K562 (cell line): ENCODE data around the gene TAS1R3. TPM values are rescaled to one million over a fixed set of nuclear protein-coding genes. Genes with fewer than 3 reads are reported as not detected.

Source experiments
- FOXM1 ChIP-seq, 2 experiments: fragments of 450-650 bp in 1 of 2; sonication (generic) in 1 of 2; formaldehyde crosslinking in 1 of 2; IDR thresholded peaks; 2 replicates each; pipeline versions ENCODE4 v1.6.1 to v1.9.0; 2017 to 2022; ENCODE audit warnings: low read depth in 2 of 2, mild to moderate bottlenecking in 2 of 2, missing genetic modification reagents in 1 of 2, moderate library complexity in 1 of 2
- MYNN ChIP-seq, 2 experiments: sonication (generic); formaldehyde crosslinking in 1 of 2; IDR thresholded peaks; 2 replicates each; pipeline versions ENCODE4 v1.5.0 to v1.6.1; 2016 to 2020; ENCODE audit warnings: antibody characterized with exemption in 1 of 2, missing genetic modification reagents in 1 of 2
- POLR2B ChIP-seq: fragments of 450-650 bp; IDR thresholded peaks from 2 replicates; pipeline ENCODE4 v1.6.1; 2018; ENCODE audit warnings: low read depth; ENCODE audit not compliant: partially characterized antibody
- POLR3A ChIP-seq: IDR thresholded peaks from 2 replicates; pipeline ENCODE4 v1.6.1; 2011; ENCODE audit warnings: borderline replicate concordance, mild to moderate bottlenecking, moderate library complexity; ENCODE audit not compliant: insufficient read length, insufficient read depth; ENCODE audit errors: extremely low read depth
- SIN3B ChIP-seq: fragments of 450-650 bp; IDR thresholded peaks from 2 replicates; pipeline ENCODE4 v1.6.1; 2017; ENCODE audit warnings: low read depth, mild to moderate bottlenecking, moderate library complexity
- SRSF1 ChIP-seq: fragments of 200-400 bp; formaldehyde crosslinking; IDR thresholded peaks from 2 replicates; pipeline ENCODE4 v1.6.1; 2017; ENCODE audit warnings: mild to moderate bottlenecking, low read depth, low read length, moderate library complexity
- U2AF2 ChIP-seq: fragments of 200-400 bp; formaldehyde crosslinking; optimal IDR thresholded peaks from 2 replicates; pipeline ENCODE3; 2017; ENCODE audit warnings: low read depth, mild to moderate bottlenecking, low read length
- ZNF707 ChIP-seq: fragments of 250-450 bp; sonication (Bioruptor Pico); conservative IDR thresholded peaks from 2 replicates; pipeline ENCODE4 v1.8.0; 2022; ENCODE audit warnings: inconsistent platforms, mild to moderate bottlenecking, moderate library complexity
- polyA plus RNA-seq, 8 experiments: library from polyadenylated mRNA; depleted of rRNA in 4 of 8; stranded (reverse) in 5 of 8; unstranded in 3 of 8; fragments of >200 nt; fragmentation: Nextera tagmentation in 2 of 8; fragmentation: Illumina TruSeq in 1 of 8; extraction: Ambion mirVana in 2 of 8; extraction: Trizol in 1 of 8; gene quantifications; 2 replicates each; pipeline versions ENCODE4 v1.2.1 to v1.2.3, GENCODE V29; 2011 to 2014; ENCODE audit warnings: inconsistent platforms in 1 of 8, missing spikeins in 1 of 8
- total RNA-seq, 7 experiments: library from RNA; depleted of rRNA in 6 of 7; stranded (reverse); fragments of >200 nt in 6 of 7; fragmentation: Illumina TruSeq in 2 of 7; extraction: Trizol in 2 of 7; gene quantifications; 2 replicates each; pipeline versions ENCODE4 v1.2.1 to v1.2.3, GENCODE V29; 2011 to 2021; ENCODE audit warnings: low replicate concordance in 1 of 7
- TF ChIP-seq, protein P1 (sequence below): fragments of 450-650 bp; IDR thresholded peaks from 2 replicates; pipeline ENCODE4 v1.6.1; 2016; ENCODE audit warnings: low read depth
- TF ChIP-seq, protein P2 (sequence below): conservative IDR thresholded peaks from 2 replicates; pipeline ENCODE4 v1.6.1; 2011; ENCODE audit warnings: low read depth, mild to moderate bottlenecking, low read length; ENCODE audit not compliant: control insufficient read depth

The TAS1R3 gene
- total and polyA plus RNA-seq, 9 of the 15 experiments (the other 6 are each of a cell fraction or from before 2014, with no cell fraction given), result 0.07 to 0.13 TPM; not detected in 7

DNA sequence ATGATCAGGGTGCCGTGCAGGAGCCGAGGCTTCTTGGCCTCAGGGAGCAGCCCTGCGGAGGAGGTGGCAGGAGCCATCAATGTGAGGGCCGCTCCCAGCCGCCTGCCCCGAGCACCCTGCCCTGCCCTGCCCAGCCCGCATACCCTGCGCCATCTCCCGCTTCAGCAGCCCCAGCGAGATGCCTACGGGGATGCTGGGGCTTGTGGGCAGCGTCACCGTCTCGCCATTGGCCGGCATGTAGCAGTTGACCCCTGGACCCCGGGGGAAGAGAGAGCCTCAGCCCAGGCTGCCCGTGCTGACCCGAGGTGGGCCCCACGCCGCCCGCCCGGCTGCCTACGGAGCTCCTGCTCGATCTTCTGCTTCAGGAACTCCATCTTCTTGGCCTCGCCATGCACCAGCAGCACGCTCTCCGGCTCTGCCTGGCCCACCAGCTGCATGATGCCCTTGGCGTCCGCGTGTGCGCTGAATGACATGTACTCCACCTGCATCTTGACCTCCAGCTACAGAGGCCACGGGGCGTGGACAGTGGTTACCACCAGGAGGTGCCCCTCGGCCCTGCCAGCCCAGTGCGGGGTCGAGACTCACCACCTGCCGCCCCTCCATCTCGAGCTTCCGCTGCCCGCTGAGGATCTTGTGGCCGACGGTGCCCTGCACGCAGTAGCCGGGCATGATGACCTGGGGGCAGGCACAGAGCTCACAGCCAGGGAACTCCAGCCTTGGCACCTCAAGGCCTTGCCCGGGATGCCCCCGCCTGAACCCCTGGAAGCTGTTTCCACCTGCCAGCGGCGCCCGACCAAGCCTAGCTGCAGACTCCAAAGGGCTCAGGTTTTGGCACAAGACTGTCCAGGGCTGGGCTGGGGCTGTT is 18.4 kb upstream of the TAS1R3 start (continued):
- TF ChIP-seq ZNF707 (CRISPR knock-in tag) (no peak), POLR2B (peak; percentile 30), SIN3B (no peak), U2AF2 (no peak), POLR3A (no peak), SRSF1 (no peak), MYNN (IDR thresholded peaks at IDR 0.05) (0 out of 2 replicates have a peak, but pooled peaks have one; percentile 13), MYNN (CRISPR knock-in tag; IDR thresholded peaks at IDR 0.05) (no peak), FOXM1 (IDR thresholded peaks at IDR 0.05; ENCODE audit: low read depth) (no peak), FOXM1 (CRISPR knock-in tag; IDR thresholded peaks at IDR 0.05; ENCODE audit: low read depth) (0 out of 2 replicates have a peak, but pooled peaks have one; percentile 23)
- TF ChIP-seq, protein P1, sequence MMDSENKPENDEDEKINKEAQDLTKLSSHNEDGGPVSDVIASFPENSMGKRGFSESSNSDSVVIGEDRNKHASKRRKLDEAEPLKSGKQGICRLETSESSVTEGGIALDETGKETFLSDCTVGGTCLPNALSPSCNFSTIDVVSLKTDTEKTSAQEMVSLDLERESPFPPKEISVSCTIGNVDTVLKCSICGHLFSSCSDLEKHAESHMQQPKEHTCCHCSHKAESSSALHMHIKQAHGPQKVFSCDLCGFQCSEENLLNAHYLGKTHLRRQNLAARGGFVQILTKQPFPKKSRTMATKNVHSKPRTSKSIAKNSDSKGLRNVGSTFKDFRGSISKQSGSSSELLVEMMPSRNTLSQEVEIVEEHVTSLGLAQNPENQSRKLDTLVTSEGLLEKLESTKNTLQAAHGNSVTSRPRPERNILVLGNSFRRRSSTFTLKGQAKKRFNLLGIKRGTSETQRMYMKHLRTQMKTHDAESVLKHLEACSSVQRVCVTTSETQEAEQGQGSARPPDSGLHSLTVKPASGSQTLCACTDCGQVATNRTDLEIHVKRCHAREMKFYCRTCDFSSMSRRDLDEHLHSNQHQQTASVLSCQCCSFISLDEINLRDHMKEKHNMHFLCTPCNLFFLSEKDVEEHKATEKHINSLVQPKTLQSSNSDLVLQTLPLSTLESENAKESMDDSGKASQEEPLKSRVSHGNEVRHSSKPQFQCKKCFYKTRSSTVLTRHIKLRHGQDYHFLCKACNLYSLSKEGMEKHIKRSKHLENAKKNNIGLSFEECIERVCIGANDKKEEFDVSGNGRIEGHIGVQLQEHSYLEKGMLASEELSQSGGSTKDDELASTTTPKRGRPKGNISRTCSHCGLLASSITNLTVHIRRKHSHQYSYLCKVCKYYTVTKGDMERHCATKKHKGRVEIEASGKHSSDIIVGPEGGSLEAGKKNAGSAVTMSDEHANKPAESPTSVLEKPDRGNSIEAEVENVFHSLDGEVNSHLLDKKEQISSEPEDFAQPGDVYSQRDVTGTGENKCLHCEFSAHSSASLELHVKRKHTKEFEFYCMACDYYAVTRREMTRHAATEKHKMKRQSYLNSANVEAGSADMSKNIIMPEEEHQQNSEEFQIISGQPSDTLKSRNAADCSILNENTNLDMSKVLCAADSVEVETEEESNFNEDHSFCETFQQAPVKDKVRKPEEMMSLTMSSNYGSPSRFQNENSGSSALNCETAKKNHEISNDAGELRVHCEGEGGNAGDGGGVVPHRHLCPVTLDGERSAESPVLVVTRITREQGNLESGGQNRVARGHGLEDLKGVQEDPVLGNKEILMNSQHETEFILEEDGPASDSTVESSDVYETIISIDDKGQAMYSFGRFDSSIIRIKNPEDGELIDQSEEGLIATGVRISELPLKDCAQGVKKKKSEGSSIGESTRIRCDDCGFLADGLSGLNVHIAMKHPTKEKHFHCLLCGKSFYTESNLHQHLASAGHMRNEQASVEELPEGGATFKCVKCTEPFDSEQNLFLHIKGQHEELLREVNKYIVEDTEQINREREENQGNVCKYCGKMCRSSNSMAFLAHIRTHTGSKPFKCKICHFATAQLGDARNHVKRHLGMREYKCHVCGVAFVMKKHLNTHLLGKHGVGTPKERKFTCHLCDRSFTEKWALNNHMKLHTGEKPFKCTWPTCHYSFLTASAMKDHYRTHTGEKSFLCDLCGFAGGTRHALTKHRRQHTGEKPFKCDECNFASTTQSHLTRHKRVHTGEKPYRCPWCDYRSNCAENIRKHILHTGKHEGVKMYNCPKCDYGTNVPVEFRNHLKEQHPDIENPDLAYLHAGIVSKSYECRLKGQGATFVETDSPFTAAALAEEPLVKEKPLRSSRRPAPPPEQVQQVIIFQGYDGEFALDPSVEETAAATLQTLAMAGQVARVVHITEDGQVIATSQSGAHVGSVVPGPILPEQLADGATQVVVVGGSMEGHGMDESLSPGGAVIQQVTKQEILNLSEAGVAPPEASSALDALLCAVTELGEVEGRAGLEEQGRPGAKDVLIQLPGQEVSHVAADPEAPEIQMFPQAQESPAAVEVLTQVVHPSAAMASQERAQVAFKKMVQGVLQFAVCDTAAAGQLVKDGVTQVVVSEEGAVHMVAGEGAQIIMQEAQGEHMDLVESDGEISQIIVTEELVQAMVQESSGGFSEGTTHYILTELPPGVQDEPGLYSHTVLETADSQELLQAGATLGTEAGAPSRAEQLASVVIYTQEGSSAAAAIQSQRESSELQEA, result no peak
- TF ChIP-seq, protein P2, sequence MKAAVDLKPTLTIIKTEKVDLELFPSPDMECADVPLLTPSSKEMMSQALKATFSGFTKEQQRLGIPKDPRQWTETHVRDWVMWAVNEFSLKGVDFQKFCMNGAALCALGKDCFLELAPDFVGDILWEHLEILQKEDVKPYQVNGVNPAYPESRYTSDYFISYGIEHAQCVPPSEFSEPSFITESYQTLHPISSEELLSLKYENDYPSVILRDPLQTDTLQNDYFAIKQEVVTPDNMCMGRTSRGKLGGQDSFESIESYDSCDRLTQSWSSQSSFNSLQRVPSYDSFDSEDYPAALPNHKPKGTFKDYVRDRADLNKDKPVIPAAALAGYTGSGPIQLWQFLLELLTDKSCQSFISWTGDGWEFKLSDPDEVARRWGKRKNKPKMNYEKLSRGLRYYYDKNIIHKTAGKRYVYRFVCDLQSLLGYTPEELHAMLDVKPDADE, result peak; percentile 26; the same call in 1 of the 2 replicates
